IMR-90 (cell line): Measurements from ENCODE around the gene KCNAB2. TPM values are rescaled to one million over a fixed set of nuclear protein-coding genes. Genes with fewer than 3 reads are reported as not detected.

Experiments used
- ATAC-seq: fragments of 200-7000 bp; cut with Tn5 transposase; 2 replicates; pipeline ENCODE4 v1.9.1; 2020; ENCODE audit warnings: low read depth, mild to moderate bottlenecking, moderate library complexity
- BruUV-seq: library from RNA; stranded (reverse); fragments of 400-500 nt; replicated peaks from 2 replicates; lab custom pipeline; 2021; lab: Mats Ljungman, UMichigan
- CTCF ChIA-PET: fragments of 300-600 bp; formaldehyde crosslinking; extraction: SDS; loops from one replicate; lab custom pipeline; 2021; ENCODE audit warnings: antibody characterized with exemption; lab: Yijun Ruan, JAX
- POLR2A ChIA-PET: fragments of 300-600 bp; sonication (Branson Sonifier 250); formaldehyde crosslinking; loops from one replicate; lab custom pipeline; 2022; ENCODE audit warnings: antibody characterized with exemption; ENCODE audit not compliant: unreplicated experiment; lab: Charles Lee
- DNase-seq: peaks from one replicate; pipeline ENCODE4 v3.0.0; 2013
- H2AFZ ChIP-seq: replicated peaks from 2 replicates; pipeline ENCODE3; 2013; ENCODE audit warnings: low read length, mild to moderate bottlenecking; ENCODE audit not compliant: poor library complexity
- H2AK5ac ChIP-seq: 2 replicates; pipeline ENCODE4 v1.6.1; 2013; ENCODE audit warnings: low read depth, low read length, inconsistent platforms
- H2AK9ac ChIP-seq: replicated peaks from 2 replicates; pipeline ENCODE3; 2013; ENCODE audit warnings: mild to moderate bottlenecking, low read depth, low read length, moderate library complexity; ENCODE audit not compliant: poor library complexity
- H2BK120ac ChIP-seq: 2 replicates; pipeline ENCODE4 v1.6.1; 2013; ENCODE audit warnings: low read depth, low read length, inconsistent platforms
- H2BK15ac ChIP-seq: 3 replicates; pipeline ENCODE4 v1.6.1; 2013; ENCODE audit warnings: low read depth, low read length, inconsistent platforms
- H2BK20ac ChIP-seq: 2 replicates; pipeline ENCODE4 v1.6.1; 2013; ENCODE audit warnings: low read depth, mild to moderate bottlenecking, inconsistent platforms, low read length, moderate library complexity
- H2BK5ac ChIP-seq: 2 replicates; pipeline ENCODE4 v1.6.1; 2013; ENCODE audit warnings: mild to moderate bottlenecking, low read depth, low read length, inconsistent platforms; ENCODE audit not compliant: poor library complexity, severe bottlenecking
- H3K14ac ChIP-seq: replicated peaks from 2 replicates; pipeline ENCODE4 v1.6.1; 2013; ENCODE audit warnings: low read depth, low read length, inconsistent platforms
- H3K18ac ChIP-seq: 2 replicates; pipeline ENCODE4 v1.6.1; 2013; ENCODE audit warnings: low read depth, low read length, control low read depth
- H3K23ac ChIP-seq: 2 replicates; pipeline ENCODE4 v1.6.1; 2013; ENCODE audit warnings: low read depth, low read length, inconsistent platforms
- H3K27ac ChIP-seq: 2 replicates; pipeline ENCODE4 v1.5.1; 2013; ENCODE audit warnings: mild to moderate bottlenecking, control low read depth, low read length; ENCODE audit not compliant: insufficient read depth
- H3K27me3 ChIP-seq: 2 replicates; pipeline ENCODE4 v1.6.1; 2013; ENCODE audit warnings: low read length; ENCODE audit not compliant: control insufficient read depth, insufficient read depth
- H3K36me3 ChIP-seq: 2 replicates; pipeline ENCODE4 v1.6.1; 2013; ENCODE audit warnings: low read length, mixed read lengths; ENCODE audit not compliant: control insufficient read depth, insufficient read depth
- H3K4ac ChIP-seq: 2 replicates; pipeline ENCODE4 v1.6.1; 2013; ENCODE audit warnings: low read depth, low read length, inconsistent platforms
- H3K4me1 ChIP-seq: 2 replicates; pipeline ENCODE4 v1.6.1; 2013; ENCODE audit warnings: low read length, mixed read lengths; ENCODE audit not compliant: control insufficient read depth, insufficient read depth
- H3K4me2 ChIP-seq: 2 replicates; pipeline ENCODE4 v1.6.1; 2013; ENCODE audit warnings: low read depth, mild to moderate bottlenecking, control low read depth, low read length, moderate library complexity
- H3K4me3 ChIP-seq: 2 replicates; pipeline ENCODE4 v1.5.1; 2013; ENCODE audit warnings: low read depth, mild to moderate bottlenecking, control low read depth, low read length, moderate library complexity; ENCODE audit not compliant: insufficient read depth
- H3K56ac ChIP-seq: 2 replicates; pipeline ENCODE4 v1.6.1; 2013; ENCODE audit warnings: low read length, inconsistent platforms; ENCODE audit not compliant: insufficient read depth; ENCODE audit errors: extremely low read depth
- H3K79me1 ChIP-seq, 2 experiments: 2 replicates each; pipeline ENCODE4 v1.6.1; 2013; ENCODE audit warnings: low read length in 2 of 2, inconsistent platforms in 1 of 2, low read depth in 1 of 2
- H3K9ac ChIP-seq: 2 replicates; pipeline ENCODE4 v1.6.1; 2013; ENCODE audit warnings: low read depth, low read length, control low read depth
- H3K9me1 ChIP-seq: 2 replicates; pipeline ENCODE4 v1.6.1; 2013; ENCODE audit warnings: low read length, inconsistent platforms; ENCODE audit not compliant: insufficient read depth
- H3K9me3 ChIP-seq: 2 replicates; pipeline ENCODE4 v1.6.1; 2013; ENCODE audit warnings: low read length; ENCODE audit not compliant: control insufficient read depth, insufficient read depth
- H4K20me1 ChIP-seq: 2 replicates; pipeline ENCODE4 v1.6.1; 2013; ENCODE audit warnings: low read length, inconsistent platforms; ENCODE audit not compliant: insufficient read depth
- H4K5ac ChIP-seq: 2 replicates; pipeline ENCODE4 v1.6.1; 2013; ENCODE audit warnings: mild to moderate bottlenecking, low read depth, low read length, control low read depth
- H4K8ac ChIP-seq, 2 experiments: 2 replicates each; pipeline ENCODE4 v1.6.1; 2013; ENCODE audit warnings: low read depth in 2 of 2, low read length in 2 of 2, control low read depth in 1 of 2, inconsistent platforms in 1 of 2
- H4K91ac ChIP-seq: 2 replicates; pipeline ENCODE4 v1.6.1; 2013; ENCODE audit warnings: low read depth, low read length, inconsistent platforms; ENCODE audit not compliant: insufficient read depth
- CHD1 ChIP-seq: IDR thresholded peaks from 2 replicates; pipeline ENCODE4 v1.6.1; 2012; ENCODE audit warnings: low read depth, low read length, improper control_type of control experiment
- CTCF ChIP-seq: conservative IDR thresholded peaks from 2 replicates; pipeline ENCODE4 v1.5.1; 2012; ENCODE audit warnings: mild to moderate bottlenecking, low read depth, low read length, improper control_type of control experiment
- MAFK ChIP-seq: IDR thresholded peaks from 2 replicates; pipeline ENCODE4 v1.6.1; 2012; ENCODE audit warnings: low read depth, low read length, improper control_type of control experiment
- MAZ ChIP-seq: IDR thresholded peaks from 2 replicates; pipeline ENCODE4 v1.6.1; 2012; ENCODE audit warnings: low read depth, mild to moderate bottlenecking, low read length, improper control_type of control experiment, moderate library complexity, borderline replicate concordance
- MXI1 ChIP-seq: IDR thresholded peaks from 2 replicates; pipeline ENCODE4 v1.6.1; 2012; ENCODE audit warnings: low read depth, mild to moderate bottlenecking, low read length, moderate library complexity, borderline replicate concordance
- NFE2L2 ChIP-seq: fragments of 150-350 bp; IDR thresholded peaks from 2 replicates; pipeline ENCODE4 v1.6.1; 2016; ENCODE audit warnings: low read depth, mild to moderate bottlenecking, low read length
- RAD21 ChIP-seq: IDR thresholded peaks from 2 replicates; pipeline ENCODE4 v1.6.1; 2012; ENCODE audit warnings: low read length, improper control_type of control experiment
- RCOR1 ChIP-seq: IDR thresholded peaks from 2 replicates; pipeline ENCODE4 v1.6.1; 2012; ENCODE audit warnings: mild to moderate bottlenecking, low read length, improper control_type of control experiment; ENCODE audit not compliant: insufficient replicate concordance
- SMC3 ChIP-seq: fragments of 150-350 bp; IDR thresholded peaks from 2 replicates; pipeline ENCODE4 v1.6.1; 2016; ENCODE audit warnings: low read depth, mild to moderate bottlenecking, antibody characterized with exemption, low read length, moderate library complexity
- WGBS, 2 experiments: methylation state at CpG; one replicate each; pipeline versions ENCODE4 v1.1.5 to v1.1.7; 2013; ENCODE audit warnings: missing lambda C conversion rate in 2 of 2; ENCODE audit not compliant: insufficient read length in 1 of 2; ENCODE audit errors: extremely low coverage in 2 of 2; 5-methylcytosine and 5-hydroxymethylcytosine counted together
- dilution Hi-C: fragments of 300-500 bp; cut with HindIII; formaldehyde crosslinking; loops from one replicate; pipeline ENCODE4 v1.14.3; 2018; ENCODE audit warnings: low sequenced_read_pairs; ENCODE audit not compliant: unreplicated experiment
- in situ Hi-C: fragments of 300-500 bp; cut with MboI; formaldehyde crosslinking; loops from 3 replicates; pipeline ENCODE4 v1.14.3; 2019; ENCODE audit warnings: low sequenced_read_pairs, inconsistent platforms, mixed read lengths
- intact Hi-C: fragments of 100-400 bp; cut with micrococcal nuclease; formaldehyde crosslinking; loops from 2 replicates; pipeline ENCODE4 v1.10.0; 2022
- polyA plus RNA-seq, 3 experiments: library from polyadenylated mRNA; depleted of rRNA; stranded (reverse); fragments of >200 nt; gene quantifications; 2 replicates each; pipeline ENCODE4 v1.2.3, GENCODE V29; 2012; ENCODE audit warnings: low replicate concordance in 1 of 3
- total RNA-seq: library from RNA; depleted of rRNA; stranded (reverse); fragments of >200 nt; gene quantifications from 2 replicates; pipeline ENCODE4 v1.2.3, GENCODE V29; 2012

Gene KCNAB2
- total and polyA plus RNA-seq, 2 of the 4 experiments (the other 2 are of a cell fraction), result 1.3 to 4.2 TPM

DNA sequence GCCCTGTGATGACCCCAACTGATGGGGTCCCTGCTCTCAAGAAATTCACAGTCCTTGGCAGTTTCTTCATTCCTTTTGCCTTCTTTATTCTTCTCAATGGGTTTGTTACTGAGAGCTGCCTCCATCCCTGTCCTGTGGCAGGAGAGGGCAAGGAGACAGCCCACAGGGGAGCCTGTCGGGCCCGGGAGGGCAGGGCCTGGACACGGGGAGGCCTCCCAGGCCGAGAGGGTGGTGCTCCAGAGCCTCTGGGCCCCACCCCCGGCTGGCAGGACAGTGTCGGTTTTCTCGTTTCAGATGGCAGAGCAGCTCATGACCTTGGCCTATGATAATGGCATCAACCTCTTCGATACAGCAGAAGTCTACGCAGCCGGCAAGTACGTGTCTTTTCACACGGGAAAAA lies 36.2 kb downstream of the KCNAB2 start:
- dilution Hi-C loops, result no loop called here
- Histone ChIP-seq H2AK5ac (no peak overlapping the region), H3K14ac (no peak overlapping the region), H2BK15ac (no peak overlapping the region), H3K9me1 (no peaks in the 10 kb centered on the region), H4K20me1 (no peaks in the 10 kb centered on the region), H4K8ac (no peak overlapping the region), H3K4ac (no peak overlapping the region), H3K4me1 (no peaks in the 10 kb centered on the region), H3K27ac (no peak overlapping the region), H3K79me1 (no peaks in the 10 kb centered on the region), H2BK5ac (no peak overlapping the region), H3K4me3 (no peak overlapping the region), H2BK120ac (no peak overlapping the region), H3K36me3 (no peaks in the 10 kb centered on the region), H3K27me3 (peaks cover 29% of the 10 kb centered on the region), H3K18ac (no peak overlapping the region), H3K56ac (no peak overlapping the region), H2AK9ac (no peak overlapping the region), H3K9me3 (no peaks in the 10 kb centered on the region), H3K23ac (no peak overlapping the region), H3K9ac (no peak overlapping the region), H4K91ac (no peak overlapping the region), H2AFZ (no peak overlapping the region), H2BK20ac (no peak overlapping the region), H4K5ac (no peak overlapping the region), H3K4me2 (no peak overlapping the region)
- BruUV-seq, result no TSS peak
- CTCF ChIA-PET, result no interaction called here
- 66% methylated on average over 8 of the region's 12 CpGs; no CpG with 5 or more reads in 1 of the 2 experiments for WGBS, 2 experiments
- ATAC-seq (no peak), DNase-seq (no peak)
- intact Hi-C loops, result no loop called here
- in situ Hi-C loops, result no loop called here
- TF ChIP-seq RCOR1, result no peak
- TF ChIP-seq MAFK, result no peak
- TF ChIP-seq SMC3, result no peak
- no peak for TF ChIP-seq CHD1
- no peak for TF ChIP-seq MXI1
- TF ChIP-seq CTCF, result no peak
- TF ChIP-seq RAD21, result no peak
- TF ChIP-seq NFE2L2, result no peak
- no peak for TF ChIP-seq MAZ
- POLR2A ChIA-PET, result no interaction called here
